ENCODE data around the gene AKIRIN1. TPM values are rescaled to one million over a fixed set of nuclear protein-coding genes. Genes with fewer than 3 reads are reported as not detected.

Gene AKIRIN1
- total and polyA plus RNA-seq, 10 of the 15 experiments (the other 5 are each of a cell fraction or from before 2014, with no cell fraction given), result 7.5 to 72.3 (median 50.4) TPM

DNA sequence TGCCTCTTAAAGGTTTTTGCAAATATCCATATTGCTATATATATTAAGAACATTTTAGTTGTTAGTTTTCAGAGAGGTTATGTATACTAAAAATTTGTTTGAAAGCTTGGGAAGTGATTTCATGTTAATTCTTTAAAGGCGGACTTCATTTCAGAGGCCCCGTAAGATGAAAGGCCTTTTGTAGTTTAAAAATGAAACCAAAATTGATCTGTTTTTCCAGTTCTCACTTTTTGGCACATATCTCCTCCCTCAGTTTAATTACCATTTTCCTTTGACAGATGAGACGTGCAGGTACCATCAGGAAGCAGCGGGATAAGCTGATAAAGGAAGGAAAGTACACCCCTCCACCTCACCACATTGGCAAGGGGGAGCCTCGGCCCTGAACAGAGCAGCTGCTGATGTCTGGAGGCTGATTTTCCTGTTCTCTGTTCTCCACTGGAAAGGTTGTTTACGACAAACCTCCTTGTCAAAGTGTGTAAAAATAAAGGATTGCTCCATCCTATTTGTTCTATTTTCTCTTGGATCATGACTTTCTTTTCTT is 43.1 kb downstream of the AKIRIN1 start:
- Histone ChIP-seq H4K20me1 (ENCODE audit: control insufficient read depth, insufficient read depth) (no peaks in the 10 kb centered on the region), H3K79me2 (ENCODE audit: control insufficient read depth, insufficient read depth, low read length) (peaks cover 4% of the 10 kb centered on the region), H3K36me3 (ENCODE audit: control insufficient read depth in 2 of 2, insufficient read depth in 2 of 2, low read length in 1 of 2) (peaks cover 2 to 31% of the 10 kb centered on the region in 2 experiments), H3K4me2 (ENCODE audit: control insufficient read depth, insufficient read depth) (no peak overlapping the region), H3K4me1 (ENCODE audit: control insufficient read depth, insufficient read depth, low read length) (peaks cover 8% of the 10 kb centered on the region), H3K9me3 (replicated peaks; ENCODE audit: control insufficient read depth, insufficient read depth, low read length) (peaks cover 4% of the 10 kb centered on the region), H3K9ac (ENCODE audit: control insufficient read depth, insufficient read depth, low read length) (no peak overlapping the region), H3K27me3 (replicated peaks in 1 of 2; ENCODE audit: control insufficient read depth in 2 of 2, insufficient read depth in 2 of 2, low read length in 1 of 2) (no peaks in the 10 kb centered on the region), H3K27ac (ENCODE audit: control insufficient read depth, insufficient read depth) (no peak overlapping the region), H3K4me3 (no peak overlapping the region), H2AFZ (ENCODE audit: control insufficient read depth, low read depth, low read length) (no peak overlapping the region)
- ChIA-PET RAD21 (ENCODE audit: unreplicated experiment) (interaction anchor here (0.7 kb wide), 2 partner anchors 19 to 27 kb away, joined by 3 read pairs; no protein-coding TSS in a partner anchor), POLR2A (interaction anchor here (0.6 kb wide), 1 partner anchor 196 kb away, joined by 3 read pairs; no protein-coding TSS in a partner anchor), CTCF (interaction anchor here (1.2 kb wide), 1 partner anchor 8 kb away, joined by 6 read pairs; the partner anchor contains the start of gene NDUFS5), SMC1A (ENCODE audit: uncharacterized antibody, unreplicated experiment) (interaction anchor here (1.1 kb wide), 1 partner anchor 815 kb away, joined by 3 read pairs; no protein-coding TSS in a partner anchor)
- FAIRE-seq (no peak), ATAC-seq (no peak), DNase-seq (ENCODE audit: low read depth, low spot score) (no peak)
- no peak for TF ChIP-seq ZNF384 (IDR thresholded peaks at IDR 0.05; ENCODE audit: borderline replicate concordance, low read depth, low read length)
- no peak for TF ChIP-seq ZZZ3 (IDR thresholded peaks at IDR 0.05; ENCODE audit: control insufficient read depth, insufficient read length, low read depth)
- no peak for TF ChIP-seq CREM (IDR thresholded peaks at IDR 0.05; ENCODE audit: low read depth)
- TF ChIP-seq, protein P1, sequence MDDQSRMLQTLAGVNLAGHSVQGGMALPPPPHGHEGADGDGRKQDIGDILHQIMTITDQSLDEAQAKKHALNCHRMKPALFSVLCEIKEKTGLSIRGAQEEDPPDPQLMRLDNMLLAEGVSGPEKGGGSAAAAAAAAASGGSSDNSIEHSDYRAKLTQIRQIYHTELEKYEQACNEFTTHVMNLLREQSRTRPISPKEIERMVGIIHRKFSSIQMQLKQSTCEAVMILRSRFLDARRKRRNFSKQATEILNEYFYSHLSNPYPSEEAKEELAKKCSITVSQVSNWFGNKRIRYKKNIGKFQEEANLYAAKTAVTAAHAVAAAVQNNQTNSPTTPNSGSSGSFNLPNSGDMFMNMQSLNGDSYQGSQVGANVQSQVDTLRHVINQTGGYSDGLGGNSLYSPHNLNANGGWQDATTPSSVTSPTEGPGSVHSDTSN (IDR thresholded peaks at IDR 0.05; ENCODE audit: insufficient replicate concordance, low read depth, low read length), result no peak
- TF ChIP-seq POU2F2 (IDR thresholded peaks at IDR 0.05; ENCODE audit: borderline replicate concordance, low read depth, low read length), result no peak
- TF ChIP-seq RB1 (IDR thresholded peaks at IDR 0.05; ENCODE audit: borderline replicate concordance), result no peak
- TF ChIP-seq RFX5 (IDR thresholded peaks at IDR 0.05; ENCODE audit: low read depth, low read length), result no peak
- no TSS peak for BruUV-seq (replicated peaks)
- 92% methylated on average over 6 of the region's 6 CpGs for WGBS (ENCODE audit: insufficient coverage, insufficient replicate concordance, low lambda C conversion rate, missing lambda C conversion rate)
- in situ Hi-C loops (cut with MboI) (no loop called here), intact Hi-C loops (cut with micrococcal nuclease; ENCODE audit: unreplicated experiment) (no loop called here)
